Large intestine (tissue), 3 donors: ENCODE measurements around the gene CALN1. TPM values are rescaled to one million over a fixed set of nuclear protein-coding genes. Genes with fewer than 3 reads are reported as not detected.
A peak's percentile ranks its signal among the peaks of the same experiment; 100 is the strongest.

Source experiments
- DNase-seq, 2 donors: peaks; one replicate each; pipeline versions ENCODE4 v3.0.0 to v3.0.0-alpha.2; 2013
- H3K27ac ChIP-seq: one replicate; pipeline ENCODE4 v1.5.1; 2013; ENCODE audit warnings: low read length
- H3K27me3 ChIP-seq: 2 replicates; pipeline ENCODE4 v1.6.1; 2013; ENCODE audit warnings: low read length; ENCODE audit not compliant: control insufficient read depth, insufficient read depth
- H3K36me3 ChIP-seq: 2 replicates; pipeline ENCODE4 v1.6.1; 2013; ENCODE audit warnings: low read length; ENCODE audit not compliant: control insufficient read depth, insufficient read depth
- H3K4me1 ChIP-seq: one replicate; pipeline ENCODE4 v1.6.1; 2013; ENCODE audit warnings: low read length; ENCODE audit not compliant: control insufficient read depth, insufficient read depth
- H3K4me3 ChIP-seq: one replicate; pipeline ENCODE4 v1.5.1; 2013; ENCODE audit warnings: low read length
- H3K9me3 ChIP-seq: one replicate; pipeline ENCODE4 v1.6.1; 2013; ENCODE audit warnings: mild to moderate bottlenecking, low read depth, low read length, moderate library complexity; ENCODE audit not compliant: control insufficient read depth
- WGBS: methylation state at CpG from one replicate; pipeline ENCODE4 v1.1.5; 2013; ENCODE audit warnings: low lambda C conversion rate; ENCODE audit not compliant: insufficient coverage; 5-methylcytosine and 5-hydroxymethylcytosine counted together
- polyA plus RNA-seq: library from polyadenylated mRNA; unstranded; fragments of 120-200 nt; gene quantifications from one replicate; pipeline ENCODE4 v1.2.1, GENCODE V29; 2013

CALN1 gene
- polyA plus RNA-seq, 1 donor, result 0.09 TPM

DNA sequence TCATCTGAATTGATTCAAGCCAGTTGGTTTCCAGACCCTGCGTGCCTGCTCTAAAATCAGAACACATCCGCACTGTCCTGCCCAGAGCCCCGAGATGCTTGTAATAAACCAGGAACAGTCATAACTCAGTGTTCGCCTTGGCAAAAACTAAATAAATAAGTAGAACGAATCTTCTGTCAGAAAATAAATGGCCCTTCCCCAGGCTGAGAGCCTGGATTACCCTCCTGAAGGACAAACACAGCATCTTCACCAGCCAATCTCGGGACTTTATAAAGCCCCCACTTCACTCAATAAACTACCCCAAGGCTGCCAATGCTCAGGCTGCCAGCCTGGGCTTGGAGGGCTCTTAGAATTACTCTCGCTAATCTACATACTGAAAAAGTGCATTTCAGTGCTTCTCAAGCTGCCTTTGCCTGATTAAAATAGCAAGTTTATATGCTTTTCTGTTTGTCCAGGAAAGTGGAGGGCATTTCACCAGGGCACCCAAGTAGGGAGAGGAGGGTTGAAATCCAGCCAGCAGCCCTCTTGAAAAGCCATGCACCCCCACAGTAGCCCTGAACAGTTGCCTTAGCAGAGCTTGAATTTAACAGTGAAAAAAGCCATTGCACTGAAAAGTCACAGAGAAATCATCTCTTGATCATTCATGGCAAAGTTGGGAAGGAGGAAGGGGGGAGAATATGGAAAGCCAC lies 136.6 kb downstream of the CALN1 start:
- no peaks in the 10 kb centered on the region for H3K36me3 ChIP-seq
- H3K27ac ChIP-seq, result no peak overlapping the region
- DNase-seq, result no peak
- H3K27me3 ChIP-seq, result no peaks in the 10 kb centered on the region
- no peak overlapping the region for H3K4me3 ChIP-seq
- no CpG with 5 or more reads among the region's 7 CpGs for WGBS
- H3K4me1 ChIP-seq, result no peaks in the 10 kb centered on the region
- H3K9me3 ChIP-seq, result no peaks in the 10 kb centered on the region

DNA sequence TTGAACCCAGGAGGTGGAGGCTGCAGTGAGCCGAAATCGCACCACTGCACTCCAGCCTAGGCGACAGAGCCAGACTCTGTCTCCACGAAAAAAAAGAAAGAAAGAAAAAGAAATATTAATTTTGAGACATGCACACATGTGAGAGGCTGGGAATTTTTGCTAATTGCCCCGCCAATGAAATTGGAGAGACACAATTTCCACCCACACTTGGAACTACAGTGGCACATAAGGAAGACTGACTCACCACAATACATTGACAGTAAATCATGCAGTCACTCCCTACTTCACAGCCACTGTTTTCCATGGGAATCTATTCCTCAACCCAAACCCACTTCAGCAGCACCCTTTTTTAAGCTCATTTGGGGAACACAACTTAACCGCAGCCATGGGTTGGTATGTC lies 139.7 kb downstream of the CALN1 start:
- Histone ChIP-seq H3K4me1 (no peaks in the 10 kb centered on the region), H3K9me3 (no peaks in the 10 kb centered on the region), H3K27ac (no peak overlapping the region), H3K27me3 (no peaks in the 10 kb centered on the region), H3K36me3 (no peaks in the 10 kb centered on the region), H3K4me3 (no peak overlapping the region)
- WGBS, result 100% methylated on average over 1 of the region's 6 CpGs
- no peak for DNase-seq

GRCh38 chr7:72268796-72269195 lies 143.3 kb downstream of the CALN1 start:
- H3K4me3 ChIP-seq, result no peak overlapping the region
- H3K4me1 ChIP-seq, result peaks cover 2% of the 10 kb centered on the region
- peak; percentile 28 to 45 for DNase-seq
- H3K36me3 ChIP-seq, result no peaks in the 10 kb centered on the region
- no peaks in the 10 kb centered on the region for H3K9me3 ChIP-seq
- WGBS, result no CpG with 5 or more reads among the region's 3 CpGs
- H3K27me3 ChIP-seq, result no peaks in the 10 kb centered on the region
- H3K27ac ChIP-seq, result no peak overlapping the region

GRCh38 chr7:72268090-72268489 lies 144.0 kb downstream of the CALN1 start:
- H3K4me3 ChIP-seq, result no peak overlapping the region
- 86% methylated on average over 2 of the region's 2 CpGs for WGBS
- H3K4me1 ChIP-seq, result peaks cover 2% of the 10 kb centered on the region
- H3K9me3 ChIP-seq, result no peaks in the 10 kb centered on the region
- no peaks in the 10 kb centered on the region for H3K27me3 ChIP-seq
- DNase-seq, result no peak
- no peaks in the 10 kb centered on the region for H3K36me3 ChIP-seq
- no peak overlapping the region for H3K27ac ChIP-seq

DNA sequence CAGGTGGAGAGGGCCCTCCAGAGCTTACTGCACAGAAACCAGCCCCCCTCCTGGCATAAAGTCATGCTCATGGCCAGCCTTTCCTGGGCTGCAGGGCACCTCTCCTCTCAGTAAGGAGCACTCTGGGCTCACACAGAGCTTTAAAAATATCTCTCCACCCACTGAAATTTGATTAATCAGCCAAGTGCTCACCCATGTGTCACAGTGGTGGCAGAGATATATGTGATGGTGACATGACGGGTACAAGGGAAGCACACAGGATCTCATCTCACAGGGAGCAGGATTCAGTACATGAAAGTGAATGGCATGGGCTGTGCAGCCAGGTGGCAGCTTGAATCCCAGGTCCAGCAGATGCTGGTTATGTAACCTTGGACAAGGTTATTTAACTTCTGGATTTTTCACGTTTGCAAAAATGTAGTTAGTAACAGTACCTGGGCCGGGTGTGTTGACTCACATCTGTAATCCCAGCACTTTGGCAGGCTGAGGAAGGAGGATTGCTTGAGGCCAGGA lies 144.8 kb downstream of the CALN1 start:
- H3K27me3 ChIP-seq, result no peaks in the 10 kb centered on the region
- no peaks in the 10 kb centered on the region for H3K36me3 ChIP-seq
- WGBS, result 80% methylated on average over 1 of the region's 3 CpGs
- H3K27ac ChIP-seq, result peak overlapping the region; percentile 33
- no peaks in the 10 kb centered on the region for H3K9me3 ChIP-seq
- H3K4me1 ChIP-seq, result peaks cover 2% of the 10 kb centered on the region
- H3K4me3 ChIP-seq, result no peak overlapping the region
- no peak for DNase-seq

GRCh38 chr7:72266771-72267170 lies 145.4 kb downstream of the CALN1 start:
- WGBS, result no CpG with 5 or more reads among the region's 2 CpGs
- Histone ChIP-seq H3K27me3 (no peaks in the 10 kb centered on the region), H3K4me3 (no peak overlapping the region), H3K4me1 (peaks cover 2% of the 10 kb centered on the region), H3K36me3 (no peaks in the 10 kb centered on the region), H3K9me3 (no peaks in the 10 kb centered on the region), H3K27ac (peak overlapping the region; percentile 33)
- DNase-seq, result peak; percentile 61 to 65

DNA sequence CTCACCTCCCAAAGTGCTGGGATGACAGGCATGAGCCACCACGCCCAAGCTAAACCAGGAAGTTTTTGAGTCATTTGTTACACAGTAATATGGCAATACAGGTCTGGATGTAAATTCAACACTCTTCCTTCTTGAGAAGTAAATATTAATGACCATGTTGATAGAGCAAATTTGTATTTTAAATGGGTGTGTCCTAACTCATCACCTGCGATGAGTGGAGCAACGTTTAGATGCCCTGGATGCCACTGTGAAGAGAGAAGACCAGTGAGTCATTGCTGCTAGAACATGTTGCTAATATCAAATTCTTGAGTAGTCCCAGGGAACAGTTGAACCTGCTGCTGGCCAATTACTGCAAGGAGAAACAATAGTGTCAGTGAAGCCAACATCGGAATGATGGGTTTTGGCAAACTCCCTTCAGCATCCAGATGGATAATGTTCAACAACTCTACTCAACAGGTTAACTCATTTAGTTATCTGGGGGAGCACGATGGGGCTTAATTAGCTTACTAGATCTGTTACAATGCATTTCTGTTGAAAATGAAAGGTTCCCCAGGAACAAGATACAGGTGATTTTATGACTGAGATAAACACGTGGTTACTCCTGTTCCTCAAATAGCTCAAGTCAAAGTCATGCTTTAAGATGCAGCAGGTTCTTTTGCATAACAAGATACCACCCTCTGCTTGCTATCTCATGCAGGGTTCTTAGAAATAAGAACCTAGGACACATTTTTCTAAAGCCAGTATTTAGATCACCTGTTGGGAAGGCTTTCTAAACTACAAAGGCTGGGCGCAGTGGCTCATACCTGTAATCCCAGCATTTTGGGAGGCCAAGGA lies 146.8 kb downstream of the CALN1 start:
- peaks cover 2% of the 10 kb centered on the region for H3K4me1 ChIP-seq
- no peak overlapping the region for H3K4me3 ChIP-seq
- H3K9me3 ChIP-seq, result no peaks in the 10 kb centered on the region
- WGBS, result no CpG with 5 or more reads among the region's 7 CpGs
- no peaks in the 10 kb centered on the region for H3K27me3 ChIP-seq
- H3K27ac ChIP-seq, result no peak overlapping the region
- no peaks in the 10 kb centered on the region for H3K36me3 ChIP-seq
- peak; percentile 2 to 11 for DNase-seq

DNA sequence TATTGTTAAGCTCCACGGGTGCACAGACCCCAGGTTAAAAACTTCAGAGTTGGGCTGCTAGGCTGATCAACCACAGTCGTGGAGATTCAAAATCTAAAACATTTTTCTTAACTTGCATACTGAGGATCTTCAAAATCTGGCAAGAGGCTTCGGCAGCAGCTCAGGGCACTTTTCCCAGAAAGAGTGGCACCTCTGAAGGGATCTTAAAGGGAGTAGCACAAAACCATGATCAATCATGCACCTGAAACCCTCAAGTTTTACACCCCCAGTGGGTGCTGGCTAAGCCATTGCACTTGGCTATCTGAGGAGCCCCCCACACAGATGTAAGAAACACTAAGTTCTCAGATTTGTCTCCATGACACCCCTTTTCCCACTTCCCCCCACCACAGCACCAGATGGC lies 151.7 kb downstream of the CALN1 start:
- Histone ChIP-seq H3K36me3 (no peaks in the 10 kb centered on the region), H3K4me1 (no peaks in the 10 kb centered on the region), H3K4me3 (no peak overlapping the region), H3K27ac (no peak overlapping the region), H3K27me3 (no peaks in the 10 kb centered on the region), H3K9me3 (no peaks in the 10 kb centered on the region)
- DNase-seq, result no peak
- WGBS, result no CpG with 5 or more reads among the region's 3 CpGs

- Histone ChIP-seq H3K4me1 (no peaks in the 10 kb centered on the region), H3K27ac (no peak overlapping the region), H3K4me3 (no peak overlapping the region), H3K27me3 (no peaks in the 10 kb centered on the region), H3K36me3 (no peaks in the 10 kb centered on the region), H3K9me3 (no peaks in the 10 kb centered on the region)
- no CpG with 5 or more reads among the region's 3 CpGs for WGBS
- peak; percentile 37 to 42 for DNase-seq
Observed at GRCh38 chr7:72258074-72258473, 154.1 kb downstream of the CALN1 start.

GRCh38 chr7:72254455-72254854 lies 157.7 kb downstream of the CALN1 start:
- no peak for DNase-seq
- H3K4me3 ChIP-seq, result no peak overlapping the region
- no CpG with 5 or more reads among the region's 4 CpGs for WGBS
- H3K36me3 ChIP-seq, result no peaks in the 10 kb centered on the region
- no peaks in the 10 kb centered on the region for H3K9me3 ChIP-seq
- H3K4me1 ChIP-seq, result no peaks in the 10 kb centered on the region
- no peak overlapping the region for H3K27ac ChIP-seq
- H3K27me3 ChIP-seq, result no peaks in the 10 kb centered on the region
